Measurements from ENCODE around the gene MAZ.

MAZ gene

DNA sequence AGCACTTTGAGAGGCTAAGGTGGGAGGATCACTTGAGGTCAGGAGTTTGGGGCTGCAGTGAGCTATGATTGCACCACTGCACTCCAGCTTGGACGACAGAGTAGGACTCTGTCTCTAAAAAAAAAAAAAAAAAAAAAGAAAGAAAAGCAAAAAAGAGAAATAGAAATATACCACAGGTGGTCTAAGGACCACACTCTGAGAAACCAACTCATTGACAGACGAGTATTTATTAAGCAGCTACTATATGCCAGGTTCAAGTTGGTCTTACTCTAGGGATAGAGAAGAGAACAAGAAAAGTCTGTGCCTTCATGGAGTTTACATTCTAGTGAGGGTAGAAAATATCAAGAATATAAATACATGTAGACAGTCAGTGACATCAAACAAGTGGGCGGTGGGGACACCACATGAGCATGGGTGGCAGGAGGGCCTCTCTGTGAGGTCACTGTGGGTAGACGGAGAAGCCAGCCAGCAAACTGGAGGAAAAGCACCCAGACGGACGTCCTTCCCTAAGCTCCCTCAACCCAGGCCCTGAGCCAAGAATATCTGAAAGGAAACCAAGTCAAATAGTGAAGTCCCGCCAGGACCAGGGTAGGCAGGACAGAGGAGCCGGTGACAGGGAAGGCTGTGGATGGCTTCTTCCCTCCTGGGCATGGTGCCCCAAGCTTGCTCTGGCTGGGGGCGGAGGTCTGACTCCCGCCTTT, 52.0 kb downstream of the MAZ start:
- DNase-seq, result no peak

- no peak for DNase-seq
These were observed 52.6 kb downstream of the MAZ start for GRCh38 chr16:29858974-29859373.

- DNase-seq, result no peak
These were observed 53.9 kb downstream of the MAZ start for GRCh38 chr16:29860218-29860617.
